Raji (cell line): ENCODE measurements around the gene ZDHHC11.

Experiments
- POLR2A ChIP-seq: IDR thresholded peaks from 2 replicates; pipeline ENCODE4 v1.6.1; 2011; ENCODE audit warnings: low read depth, low read length, control low read depth; ENCODE audit not compliant: insufficient read depth

Gene ZDHHC11

DNA sequence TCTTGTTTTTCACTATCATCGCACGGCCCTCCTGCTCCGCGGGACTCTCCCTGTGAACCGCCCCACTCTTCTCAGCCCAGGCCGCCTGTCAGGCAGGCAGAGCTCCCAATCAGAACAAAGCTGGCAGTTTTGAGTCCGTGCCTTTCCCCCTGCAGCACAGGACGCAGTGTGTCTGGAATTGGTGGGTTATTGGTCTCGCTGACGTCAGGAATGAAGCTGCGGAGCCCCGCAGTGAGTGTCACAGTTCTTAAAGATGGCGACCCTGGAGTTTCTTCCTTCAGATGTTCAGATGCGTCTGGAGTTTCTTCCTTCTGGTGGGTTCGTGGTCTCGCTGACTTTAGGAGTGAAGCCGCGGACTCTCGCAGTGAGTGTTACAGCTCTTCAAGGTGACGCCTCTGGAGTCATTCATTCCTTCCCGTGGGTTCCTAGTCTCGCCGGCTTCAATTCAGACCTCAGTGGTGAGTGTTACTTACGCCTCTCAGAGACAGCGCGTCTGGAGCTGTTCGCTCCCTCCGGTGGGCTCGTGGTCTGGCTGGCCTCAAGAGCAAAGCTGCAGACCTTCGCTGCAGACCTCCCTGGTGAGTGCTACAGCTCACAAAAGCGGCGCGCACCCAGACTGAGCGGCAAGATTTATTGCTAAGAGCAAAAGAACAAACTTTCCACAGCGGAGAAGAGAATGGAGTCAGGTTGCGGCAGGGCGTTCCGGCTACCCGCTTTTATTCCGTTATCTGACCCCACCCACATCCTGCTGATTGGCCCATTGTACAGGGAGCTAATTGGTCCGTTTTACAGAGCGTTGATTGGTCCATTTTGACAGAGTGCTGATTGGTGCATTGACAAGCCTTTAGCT is 73.7 kb downstream of the ZDHHC11 start:
- no peak for TF ChIP-seq POLR2A

GRCh38 chr5:775961-776861 is 74.6 kb downstream of the ZDHHC11 start:
- TF ChIP-seq POLR2A, result no peak

- TF ChIP-seq POLR2A, result no peak
Observed at GRCh38 chr5:773517-774264, 77.1 kb downstream of the ZDHHC11 start.

DNA sequence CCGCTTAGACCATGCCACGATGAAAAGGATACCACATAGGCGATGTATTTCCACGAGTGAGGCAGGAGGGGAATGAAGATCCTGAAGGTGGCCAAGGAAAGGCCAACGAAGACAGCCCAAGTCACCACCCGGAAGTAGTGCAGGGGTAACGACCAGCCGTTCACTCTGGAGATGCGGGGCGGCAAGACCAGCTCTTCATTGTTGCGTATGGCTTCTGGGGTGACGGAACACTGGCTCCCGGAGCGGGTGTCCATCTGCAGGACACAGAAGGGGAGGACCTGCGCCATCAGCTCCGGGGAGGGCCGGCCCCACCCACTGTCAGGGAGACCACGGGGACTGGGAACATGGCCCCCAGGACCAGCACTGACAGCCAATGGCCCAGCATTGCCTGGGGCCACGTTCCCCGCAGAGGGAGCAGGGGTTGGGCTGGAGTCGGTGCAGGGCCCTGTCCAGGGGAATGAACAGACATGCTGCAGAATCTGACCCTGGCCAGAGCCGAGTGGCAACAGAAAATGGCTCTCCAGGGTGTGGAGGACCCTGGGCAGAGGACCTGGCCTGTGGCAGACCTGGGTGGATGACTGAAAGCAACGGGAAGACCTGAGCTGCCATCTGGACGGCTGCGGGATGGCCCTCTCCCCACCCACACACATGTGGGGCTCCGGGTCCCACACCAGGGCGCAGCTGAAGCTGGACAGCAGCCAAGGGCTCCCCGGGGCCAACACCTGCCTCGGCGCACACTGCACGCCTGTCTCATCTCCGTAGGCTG is 83.9 kb downstream of the ZDHHC11 start:
- TF ChIP-seq POLR2A, result no peak

- TF ChIP-seq POLR2A, result no peak
Observed at GRCh38 chr5:765948-766631, 84.7 kb downstream of the ZDHHC11 start.

DNA sequence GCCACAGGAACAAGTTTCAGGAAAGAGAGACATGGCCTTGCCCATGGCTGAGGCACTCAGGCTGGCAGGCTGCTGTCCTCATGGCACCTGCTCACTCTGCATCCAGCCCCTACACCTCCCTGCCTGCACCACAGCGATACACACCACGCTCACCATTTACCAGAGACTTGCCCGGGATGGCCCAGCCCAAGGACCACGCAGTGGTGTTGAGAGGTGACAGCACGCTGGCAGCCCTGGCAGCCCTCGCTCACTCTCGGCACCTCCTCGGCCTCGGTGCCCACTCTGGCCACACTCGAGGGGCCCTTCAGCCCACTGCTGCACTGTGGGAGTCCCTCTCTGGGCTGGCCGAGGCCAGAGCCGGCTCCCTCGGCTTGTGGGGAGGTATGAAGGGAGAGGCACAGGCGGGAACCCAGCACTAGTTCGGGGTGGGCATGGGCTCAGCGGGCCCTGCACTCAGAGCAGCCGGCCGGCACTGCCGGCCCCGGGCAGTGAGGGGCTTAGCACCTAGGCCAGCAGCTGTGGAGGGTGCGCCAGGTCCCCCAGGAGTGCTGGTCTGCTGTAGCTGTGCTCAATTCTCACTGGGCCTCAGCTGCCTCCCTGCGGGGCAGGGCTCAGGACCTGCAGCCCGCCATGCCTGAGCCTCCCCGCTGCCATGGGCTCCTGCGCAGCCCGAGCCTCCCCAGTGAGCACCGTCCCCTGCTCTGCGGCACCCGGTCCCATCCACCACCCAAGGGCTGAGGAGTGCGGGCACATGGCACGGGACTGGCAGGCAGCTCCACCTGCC is 86.6 kb downstream of the ZDHHC11 start:
- TF ChIP-seq POLR2A, result no peak

- no peak for TF ChIP-seq POLR2A
Observed at GRCh38 chr5:763397-763796, 87.4 kb downstream of the ZDHHC11 start.

GRCh38 chr5:761854-762710 is 88.7 kb downstream of the ZDHHC11 start:
- no peak for TF ChIP-seq POLR2A

- no peak for TF ChIP-seq POLR2A
Observed at GRCh38 chr5:761059-761771, 89.6 kb downstream of the ZDHHC11 start.

DNA sequence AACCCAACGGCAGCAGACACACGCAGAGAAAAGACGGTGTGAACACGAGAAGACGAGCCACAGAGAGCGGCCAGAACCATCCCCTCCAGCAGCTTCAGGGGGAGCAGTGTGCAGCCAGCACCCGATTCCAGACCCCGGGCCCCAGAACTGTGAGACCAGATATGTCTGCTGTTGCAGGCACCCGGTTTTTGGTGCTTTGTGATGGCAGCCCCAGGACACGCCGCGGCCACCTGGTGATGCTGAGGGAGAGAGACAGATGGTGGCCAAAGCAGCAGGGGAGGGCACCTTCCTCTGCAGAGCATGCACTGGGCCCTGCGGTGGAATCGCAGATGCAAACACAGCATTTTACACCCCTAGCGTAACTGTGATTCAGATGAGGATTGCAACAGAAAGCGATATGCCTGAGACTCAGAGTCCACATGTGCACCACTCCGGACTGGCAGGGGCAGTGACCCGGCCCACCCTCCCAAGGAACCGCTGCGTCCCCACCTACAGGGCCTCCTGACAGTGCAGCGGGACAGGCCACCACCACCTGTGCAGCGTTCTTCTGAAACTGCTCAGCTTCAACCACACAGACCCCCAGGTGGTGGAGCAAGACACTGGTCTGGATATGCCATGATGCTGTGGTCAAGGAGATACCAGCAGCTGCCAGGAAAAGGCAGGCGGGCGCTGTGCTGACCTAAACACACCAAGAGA is 90.3 kb downstream of the ZDHHC11 start:
- TF ChIP-seq POLR2A, result no peak

DNA sequence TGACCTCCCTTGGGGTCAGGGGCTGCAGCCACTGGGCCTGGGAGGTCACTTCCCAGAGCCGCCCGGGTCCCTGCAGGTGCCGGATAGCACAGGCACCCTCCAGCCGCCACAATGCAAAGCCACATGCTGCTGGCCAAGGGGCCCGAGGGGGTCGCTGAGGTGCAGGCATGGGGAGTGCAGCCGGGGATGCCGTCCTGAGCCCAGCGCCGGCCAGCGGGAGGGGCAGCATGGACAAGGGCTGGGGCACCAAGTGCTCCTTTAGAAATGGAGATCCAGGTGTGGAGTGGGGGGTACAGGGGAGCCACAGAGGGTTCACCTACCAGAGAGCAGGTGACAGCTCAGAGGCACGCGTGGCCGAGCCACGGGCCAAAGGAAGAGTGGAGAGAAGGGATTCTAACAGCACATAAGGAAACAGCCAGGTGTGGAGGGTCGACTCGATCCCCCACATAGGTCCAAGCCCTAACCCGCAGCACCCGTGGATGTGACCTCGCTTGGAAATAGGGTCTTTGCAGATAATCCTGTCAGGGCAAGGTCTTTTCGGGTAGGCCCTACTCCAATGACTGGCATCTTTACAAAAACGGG is 90.9 kb downstream of the ZDHHC11 start:
- no peak for TF ChIP-seq POLR2A
